Sigmoid colon (tissue), 7 donors: ENCODE results near the gene TPP2. TPM values are rescaled to one million over a fixed set of nuclear protein-coding genes. Genes with fewer than 3 reads are reported as not detected.

ENCODE experiments used
- DNase-seq: peaks from one replicate; pipeline ENCODE4 v3.0.0-alpha.2; 2019
- H3K27ac ChIP-seq, 4 donors: fragments of 200-600 bp; sonication (generic); one replicate each; pipeline ENCODE4 v1.5.1; 2016 to 2019; ENCODE audit warnings: mild to moderate bottlenecking in 1 of 4
- H3K27me3 ChIP-seq, 3 donors: fragments of 200-600 bp; sonication (generic); one replicate each; pipeline ENCODE4 v1.5.1; 2019; ENCODE audit warnings: mild to moderate bottlenecking in 1 of 3
- H3K36me3 ChIP-seq, 4 donors: fragments of 200-600 bp; sonication (generic); one replicate each; pipeline ENCODE4 v1.5.1; 2016 to 2019
- H3K4me1 ChIP-seq, 4 donors: fragments of 200-600 bp; sonication (generic); one replicate each; pipeline ENCODE4 v1.5.1; 2017 to 2019
- H3K4me3 ChIP-seq, 4 donors: fragments of 200-600 bp; sonication (generic); one replicate each; pipeline ENCODE4 v1.5.1; 2017 to 2019; ENCODE audit warnings: mild to moderate bottlenecking in 2 of 4, moderate library complexity in 1 of 4
- H3K9me3 ChIP-seq, 4 donors: fragments of 200-600 bp in 3 of 4; sonication (generic) in 3 of 4; one replicate each; pipeline versions ENCODE4 v1.5.1 to v1.6.1; 2013 to 2019
- CTCF ChIP-seq, 4 experiments: fragments of 450-650 bp in 3 of 4; fragments of 200-600 bp in 1 of 4; IDR thresholded peaks; one replicate each; pipeline ENCODE4 v1.5.1; 2016 to 2019; ENCODE audit warnings: antibody characterized with exemption in 4 of 4, mild to moderate bottlenecking in 3 of 4, moderate library complexity in 2 of 4
- EP300 ChIP-seq, 4 donors: sonication (generic); formaldehyde crosslinking; IDR thresholded peaks; one replicate each; pipeline ENCODE4 v1.6.1; 2017; ENCODE audit warnings: antibody characterized with exemption in 4 of 4
- POLR2A ChIP-seq, 2 donors: fragments of 450-650 bp; IDR thresholded peaks; one replicate each; pipeline ENCODE4 v1.6.1; 2016; ENCODE audit warnings: antibody characterized with exemption in 2 of 2, mild to moderate bottlenecking in 2 of 2, moderate library complexity in 2 of 2
- POLR2AphosphoS5 ChIP-seq, 4 donors: sonication (generic); formaldehyde crosslinking; IDR thresholded peaks; one replicate each; pipeline ENCODE4 v1.6.1; 2017; ENCODE audit warnings: antibody characterized with exemption in 4 of 4
- WGBS, 2 donors: extraction: QIAGEN DNeasy Blood & Tissue Kit; methylation state at CpG; one replicate each; pipeline ENCODE4 v1.1.7; 2013; 5-methylcytosine and 5-hydroxymethylcytosine counted together
- intact Hi-C: fragments of 100-400 bp; cut with DNase I; formaldehyde crosslinking; loops from one replicate; pipeline ENCODE4 v1.15.1; 2023
- polyA plus RNA-seq, 3 donors: library from polyadenylated mRNA; stranded (reverse); fragments of 200-250 nt; gene quantifications; one replicate each; pipeline ENCODE4 v1.2.3, GENCODE V29; 2013
- total RNA-seq, 4 donors: library from RNA; depleted of rRNA; stranded (reverse); fragments of >200 nt; gene quantifications; one replicate each; pipeline ENCODE4 v1.1.0, GENCODE V29; 2016
- donor health status: healthy with polysubstance abuse.
- donor health status: Bipolar disorder and iron deficiency.
- donor health status: healthy.

TPP2 gene
- total and polyA plus RNA-seq, 7 donors, result 11.4 to 54.2 (median 33.0) TPM

- Histone ChIP-seq H3K4me3 (no peak overlapping the region), H3K27ac (no peak overlapping the region), H3K27me3 (no peaks in the 10 kb centered on the region), H3K4me1 (peaks cover 0 to 3% (median 0%) of the 10 kb centered on the region in 4 donors), H3K36me3 (no peaks in the 10 kb centered on the region), H3K9me3 (peaks cover 0 to 3% (median 0%) of the 10 kb centered on the region in 4 donors)
- no peak for DNase-seq
- TF ChIP-seq CTCF (IDR thresholded peaks at IDR 0.05), result no peak
- no peak for TF ChIP-seq POLR2AphosphoS5 (IDR thresholded peaks at IDR 0.05)
- TF ChIP-seq POLR2A (IDR thresholded peaks at IDR 0.05), result no peak
- no peak for TF ChIP-seq EP300 (IDR thresholded peaks at IDR 0.05)
- intact Hi-C loops, result no loop called here
These were observed 112.8 kb downstream of the TPP2 start for GRCh38 chr13:102709536-102709935.

GRCh38 chr13:102710261-102710679 lies 113.5 kb downstream of the TPP2 start:
- Histone ChIP-seq H3K9me3 (peaks cover 0 to 3% (median 0%) of the 10 kb centered on the region in 4 donors), H3K27ac (peak overlapping the region in 1 of 4 donors; percentile 23), H3K36me3 (no peaks in the 10 kb centered on the region), H3K27me3 (no peaks in the 10 kb centered on the region), H3K4me1 (peaks cover 0 to 3% (median 0%) of the 10 kb centered on the region in 4 donors), H3K4me3 (no peak overlapping the region)
- DNase-seq, result no peak
- no peak for TF ChIP-seq CTCF (IDR thresholded peaks at IDR 0.05)
- TF ChIP-seq POLR2A (IDR thresholded peaks at IDR 0.05), result no peak
- no peak for TF ChIP-seq POLR2AphosphoS5 (IDR thresholded peaks at IDR 0.05)
- no peak for TF ChIP-seq EP300 (IDR thresholded peaks at IDR 0.05)
- intact Hi-C loops, result no loop called here
- 88 to 89% methylated on average over 9 of the region's 9 CpGs for WGBS, 2 donors

- Histone ChIP-seq H3K36me3 (no peaks in the 10 kb centered on the region), H3K4me3 (no peak overlapping the region), H3K4me1 (no peaks in the 10 kb centered on the region), H3K27me3 (no peaks in the 10 kb centered on the region), H3K9me3 (no peaks in the 10 kb centered on the region), H3K27ac (no peak overlapping the region)
- DNase-seq, result no peak
- intact Hi-C loops, result no loop called here
- no peak for TF ChIP-seq EP300 (IDR thresholded peaks at IDR 0.05)
- TF ChIP-seq POLR2A (IDR thresholded peaks at IDR 0.05), result no peak
- TF ChIP-seq POLR2AphosphoS5 (IDR thresholded peaks at IDR 0.05), result no peak
- TF ChIP-seq CTCF (IDR thresholded peaks at IDR 0.05), result no peak
- 20 to 80% methylated on average over 1 of the region's 1 CpG for whole genome bisulfite sequencing, 2 donors
These were observed 118.7 kb downstream of the TPP2 start for GRCh38 chr13:102715447-102715846.

- H3K4me3 ChIP-seq, result no peak overlapping the region
- no peaks in the 10 kb centered on the region for H3K9me3 ChIP-seq
- H3K27ac ChIP-seq, result no peak overlapping the region
- H3K36me3 ChIP-seq, result no peaks in the 10 kb centered on the region
- intact Hi-C loops, result no loop called here
- H3K4me1 ChIP-seq, result no peaks in the 10 kb centered on the region
- 58 to 74% methylated on average over 2 of the region's 2 CpGs for WGBS, 2 donors
- no peak for DNase-seq
- TF ChIP-seq EP300 (IDR thresholded peaks at IDR 0.05), result no peak
- TF ChIP-seq POLR2A (IDR thresholded peaks at IDR 0.05), result no peak
- no peak for TF ChIP-seq POLR2AphosphoS5 (IDR thresholded peaks at IDR 0.05)
- no peak for TF ChIP-seq CTCF (IDR thresholded peaks at IDR 0.05)
- no peaks in the 10 kb centered on the region for H3K27me3 ChIP-seq
These were observed 122.0 kb downstream of the TPP2 start for GRCh38 chr13:102718746-102719145.

- Histone ChIP-seq H3K27ac (no peak overlapping the region), H3K36me3 (no peaks in the 10 kb centered on the region), H3K9me3 (no peaks in the 10 kb centered on the region), H3K4me3 (no peak overlapping the region), H3K27me3 (no peaks in the 10 kb centered on the region), H3K4me1 (no peaks in the 10 kb centered on the region)
- intact Hi-C loops, result no loop called here
- no peak for TF ChIP-seq POLR2A (IDR thresholded peaks at IDR 0.05)
- no peak for TF ChIP-seq EP300 (IDR thresholded peaks at IDR 0.05)
- no peak for TF ChIP-seq CTCF (IDR thresholded peaks at IDR 0.05)
- TF ChIP-seq POLR2AphosphoS5 (IDR thresholded peaks at IDR 0.05), result no peak
- whole genome bisulfite sequencing, 2 donors, result 43 to 88% methylated on average over 1 of the region's 1 CpG
- DNase-seq, result no peak
These were observed 125.0 kb downstream of the TPP2 start for GRCh38 chr13:102721800-102722231.
